Esophagus squamous epithelium (tissue), 5 donors: ENCODE results near the gene PGRMC1. TPM values are rescaled to one million over a fixed set of nuclear protein-coding genes. Genes with fewer than 3 reads are reported as not detected.

Experiments
- DNase-seq: peaks from one replicate; lab custom pipeline; 2025; lab: John Stamatoyannopoulos, UW
- H3K27ac ChIP-seq, 4 donors: fragments of 200-600 bp; sonication (generic); one replicate each; pipeline ENCODE4 v1.5.1; 2016 to 2019; ENCODE audit warnings: mild to moderate bottlenecking in 1 of 4
- H3K27me3 ChIP-seq, 4 donors: fragments of 200-600 bp; sonication (generic); 1 replicate in 3 of 4; 2 replicates in 1 of 4; pipeline versions ENCODE4 v1.5.1 to v1.6.0; 2017 to 2021; ENCODE audit warnings: antibody characterized with exemption in 1 of 4
- H3K36me3 ChIP-seq, 3 donors: fragments of 200-600 bp; sonication (generic); one replicate each; pipeline ENCODE4 v1.5.1; 2016 to 2019
- H3K4me1 ChIP-seq, 3 donors: fragments of 200-600 bp; sonication (generic); one replicate each; pipeline ENCODE4 v1.5.1; 2017 to 2019
- H3K4me3 ChIP-seq, 4 donors: fragments of 200-600 bp; sonication (generic); 1 replicate in 3 of 4; 2 replicates in 1 of 4; pipeline ENCODE4 v1.5.1; 2016 to 2019; ENCODE audit warnings: mild to moderate bottlenecking in 2 of 4, moderate library complexity in 1 of 4
- H3K9me3 ChIP-seq, 3 donors: fragments of 200-600 bp; sonication (generic); one replicate each; pipeline ENCODE4 v1.5.1; 2016 to 2019
- CTCF ChIP-seq, 6 experiments: fragments of 450-650 bp in 4 of 6; fragments of 200-600 bp in 2 of 6; sonication (generic) in 2 of 6; IDR thresholded peaks; one replicate each; pipeline ENCODE4 v1.5.1; 2016 to 2019; ENCODE audit warnings: antibody characterized with exemption in 6 of 6, mild to moderate bottlenecking in 4 of 6, moderate library complexity in 4 of 6
- POLR2A ChIP-seq, 4 donors: fragments of 450-650 bp; IDR thresholded peaks; one replicate each; pipeline ENCODE4 v1.6.1; 2017; ENCODE audit warnings: antibody characterized with exemption in 4 of 4, mild to moderate bottlenecking in 4 of 4, moderate library complexity in 3 of 4
- WGBS, 2 donors: methylation state at CpG; one replicate each; pipeline ENCODE4 v1.1.5; 2018; 5-methylcytosine and 5-hydroxymethylcytosine counted together
- intact Hi-C: fragments of 100-400 bp; cut with DNase I; formaldehyde crosslinking; loops from one replicate; pipeline ENCODE4 v1.15.0; 2022
- total RNA-seq, 4 donors: library from RNA; depleted of rRNA; stranded (reverse); fragments of >200 nt; gene quantifications; one replicate each; pipeline ENCODE4 v1.1.0, GENCODE V29; 2016
- donor health status: DM: yes; HTN: yes; CAD: no.

PGRMC1 gene
- total RNA-seq, 4 donors from 2014 or later, result 50.5 to 105 (median 68.3) TPM

GRCh38 chrX:119231936-119232445, 4.1 kb upstream of the PGRMC1 start:
- no peak for DNase-seq
- H3K4me3 ChIP-seq, result no peak overlapping the region
- intact Hi-C loops, result no loop called here
- no peak overlapping the region for H3K27ac ChIP-seq
- H3K9me3 ChIP-seq, result no peaks in the 10 kb centered on the region
- TF ChIP-seq POLR2A (IDR thresholded peaks at IDR 0.05) (no peak), CTCF (IDR thresholded peaks at IDR 0.05) (no peak)
- WGBS, 2 donors, result 82 to 100% methylated on average over 1 of the region's 1 CpG
- H3K27me3 ChIP-seq, result no peaks in the 10 kb centered on the region
- peaks cover 0 to 4% (median 0%) of the 10 kb centered on the region in 3 donors for H3K4me1 ChIP-seq
- H3K36me3 ChIP-seq, result no peaks in the 10 kb centered on the region

GRCh38 chrX:119235051-119235511, 1.0 kb upstream of the PGRMC1 start:
- TF ChIP-seq CTCF (IDR thresholded peaks at IDR 0.05) (no peak), POLR2A (IDR thresholded peaks at IDR 0.05) (no peak)
- Histone ChIP-seq H3K27ac (peak overlapping the region; percentile 76 to 91 (median 90)), H3K4me3 (no peak overlapping the region), H3K4me1 (peaks cover 0 to 32% (median 6%) of the 10 kb centered on the region in 3 donors), H3K27me3 (no peaks in the 10 kb centered on the region), H3K9me3 (no peaks in the 10 kb centered on the region), H3K36me3 (no peaks in the 10 kb centered on the region)
- intact Hi-C loops, result no loop called here
- no peak for DNase-seq
- 73 to 75% methylated on average over 4 to 6 of the region's 8 CpGs for WGBS, 2 donors

GRCh38 chrX:119236623-119237561, 807 bp downstream of the PGRMC1 start:
- Histone ChIP-seq H3K4me1 (peaks cover 0 to 50% (median 6%) of the 10 kb centered on the region in 3 donors), H3K4me3 (peak overlapping the region; percentile 64 to 81 (median 77)), H3K27ac (peak overlapping the region; percentile 87 to 91 (median 90)), H3K36me3 (no peaks in the 10 kb centered on the region), H3K27me3 (no peaks in the 10 kb centered on the region), H3K9me3 (no peaks in the 10 kb centered on the region)
- intact Hi-C loops, result no loop called here
- no peak for DNase-seq
- WGBS, 2 donors, result 1 to 46% methylated on average over 41 to 47 of the region's 58 CpGs
- TF ChIP-seq CTCF (IDR thresholded peaks at IDR 0.05) (no peak), POLR2A (IDR thresholded peaks at IDR 0.05) (peak in 1 of 4 donors; percentile 17)

GRCh38 chrX:119237562-119237942, 1.5 kb downstream of the PGRMC1 start:
- Histone ChIP-seq H3K4me1 (peaks cover 0 to 50% (median 6%) of the 10 kb centered on the region in 3 donors), H3K36me3 (peaks cover 0 to 2% (median 0%) of the 10 kb centered on the region in 3 donors), H3K27ac (peak overlapping the region in 3 of 4 donors; percentile 87 to 91 (median 90)), H3K4me3 (peak overlapping the region; percentile 64 to 81 (median 77)), H3K27me3 (no peaks in the 10 kb centered on the region), H3K9me3 (no peaks in the 10 kb centered on the region)
- WGBS, 2 donors, result 39 to 64% methylated on average over 3 to 6 of the region's 6 CpGs
- no peak for TF ChIP-seq POLR2A (IDR thresholded peaks at IDR 0.05)
- TF ChIP-seq CTCF (IDR thresholded peaks at IDR 0.05), result no peak
- no peak for DNase-seq
- intact Hi-C loops, result no loop called here

GRCh38 chrX:119238557-119238956, 2.5 kb downstream of the PGRMC1 start:
- TF ChIP-seq CTCF (IDR thresholded peaks at IDR 0.05), result no peak
- no peak for TF ChIP-seq POLR2A (IDR thresholded peaks at IDR 0.05)
- H3K4me1 ChIP-seq, result peaks cover 0 to 50% (median 6%) of the 10 kb centered on the region in 3 donors
- intact Hi-C loops, result no loop called here
- peak overlapping the region in 1 of 4 donors; percentile 50 for H3K27ac ChIP-seq
- no peaks in the 10 kb centered on the region for H3K27me3 ChIP-seq
- 70 to 83% methylated on average over 2 to 3 of the region's 3 CpGs for WGBS, 2 donors
- no peaks in the 10 kb centered on the region for H3K9me3 ChIP-seq
- DNase-seq, result no peak
- peak overlapping the region in 1 of 4 donors; percentile 78 for H3K4me3 ChIP-seq
- peaks cover 0 to 12% (median 0%) of the 10 kb centered on the region in 3 donors for H3K36me3 ChIP-seq
